Stomach (tissue), 4 donors: ENCODE data around the gene BCL11B.

Experiments used
- CTCF ChIP-seq, 7 experiments: fragments of 450-650 bp in 4 of 7; fragments of 200-600 bp in 3 of 7; sonication (generic) in 3 of 7; IDR thresholded peaks; one replicate each; pipeline ENCODE4 v1.5.1; 2016 to 2019; ENCODE audit warnings: antibody characterized with exemption in 7 of 7, control low read depth in 2 of 7, mild to moderate bottlenecking in 1 of 7
- EP300 ChIP-seq: sonication (generic); formaldehyde crosslinking; IDR thresholded peaks from one replicate; pipeline ENCODE4 v1.6.1; 2017; ENCODE audit warnings: antibody characterized with exemption
- POLR2AphosphoS5 ChIP-seq, 3 donors: sonication (generic); formaldehyde crosslinking; IDR thresholded peaks; one replicate each; pipeline ENCODE4 v1.6.1; 2016; ENCODE audit warnings: antibody characterized with exemption in 3 of 3

- TF ChIP-seq CTCF (IDR thresholded peaks at IDR 0.05) (no peak), POLR2AphosphoS5 (IDR thresholded peaks at IDR 0.05) (no peak), EP300 (no peak)
Measured at GRCh38 chr14:99262977-99263448, 9.0 kb downstream of the BCL11B start.
